Stimulated activated CD8-positive, alpha-beta memory T cell treated with anti-CD3 and anti-CD28 coated beads, Interleukin-12 subunit alpha, Interleukin-12 subunit beta, amount 100 ng/mL, for 1 hour (primary cell): ENCODE results near the gene PGAP2.
"Not testable (repeated sequence)": the region's sequence is repeated elsewhere in the genome, so short reads cannot be mapped to it uniquely, and the experiment has no call there.

ENCODE experiments used
- DNase-seq: peaks from one replicate; pipeline ENCODE4 v3.0.0-alpha.2; 2020; ENCODE audit warnings: low read depth

Gene PGAP2

DNA sequence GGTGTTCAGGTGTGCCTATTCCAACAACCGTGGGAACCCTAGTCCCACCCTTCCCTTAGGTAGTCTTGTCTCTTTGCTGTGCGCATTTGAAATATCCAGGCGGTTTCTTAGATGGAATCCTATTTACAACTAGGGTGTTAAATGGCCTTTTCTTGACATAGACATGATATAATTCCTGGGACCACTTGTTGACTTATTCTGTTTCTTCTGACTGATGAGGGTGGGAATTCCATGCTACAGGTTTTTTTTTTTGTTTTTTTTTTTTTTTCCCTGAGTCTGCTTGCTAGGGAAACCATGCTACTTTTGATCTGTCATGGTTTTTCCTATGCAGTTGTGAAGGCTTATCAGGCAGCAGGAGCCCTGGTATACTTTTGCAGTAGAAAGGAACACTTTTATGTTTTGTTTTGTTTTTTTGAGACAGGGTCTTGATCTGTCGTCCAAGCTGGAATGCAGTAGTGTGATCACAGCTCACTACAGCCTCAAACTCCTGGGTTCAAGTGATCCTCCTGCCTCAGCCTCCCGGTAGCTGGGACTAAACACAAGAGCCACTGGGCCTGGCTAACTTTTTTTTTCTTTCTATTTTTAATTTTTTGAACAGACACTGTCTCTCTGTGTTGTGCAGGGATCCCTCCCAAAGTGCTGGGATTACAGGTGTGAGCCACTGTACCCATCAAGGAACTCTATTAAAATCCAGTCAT, 48.6 kb downstream of the PGAP2 start:
- no peak for DNase-seq

GRCh38 chr11:3857628-3858027, 49.3 kb downstream of the PGAP2 start:
- no peak for DNase-seq

GRCh38 chr11:3859373-3859881, 51.1 kb downstream of the PGAP2 start:
- DNase-seq = no peak

GRCh38 chr11:3860375-3860774, 52.0 kb downstream of the PGAP2 start:
- no peak for DNase-seq

DNA sequence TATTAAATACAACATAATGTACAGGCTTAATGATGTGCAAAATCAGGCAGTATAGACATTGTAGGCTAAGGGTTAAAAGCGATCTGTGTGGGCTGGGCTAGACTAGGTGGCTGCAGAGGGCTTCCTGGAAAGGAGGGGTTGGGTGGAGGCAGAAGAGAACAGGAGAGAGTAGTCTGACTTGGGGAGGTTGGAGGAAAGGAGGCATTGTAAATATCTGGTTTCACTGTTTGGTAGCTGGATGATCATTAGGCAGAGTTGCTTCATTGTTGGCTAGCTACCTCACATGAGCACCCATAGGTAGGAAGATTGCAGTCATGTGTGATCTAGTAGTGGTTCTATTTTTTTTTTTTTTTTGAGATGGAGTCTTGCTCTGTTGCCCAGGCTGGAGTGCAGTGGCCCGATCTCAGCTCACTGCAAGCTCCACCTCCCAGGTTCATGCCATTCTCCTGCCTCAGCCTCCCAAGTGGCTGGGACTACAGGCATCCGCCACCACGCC, 52.6 kb downstream of the PGAP2 start:
- DNase-seq = not testable (repeated sequence)

DNA sequence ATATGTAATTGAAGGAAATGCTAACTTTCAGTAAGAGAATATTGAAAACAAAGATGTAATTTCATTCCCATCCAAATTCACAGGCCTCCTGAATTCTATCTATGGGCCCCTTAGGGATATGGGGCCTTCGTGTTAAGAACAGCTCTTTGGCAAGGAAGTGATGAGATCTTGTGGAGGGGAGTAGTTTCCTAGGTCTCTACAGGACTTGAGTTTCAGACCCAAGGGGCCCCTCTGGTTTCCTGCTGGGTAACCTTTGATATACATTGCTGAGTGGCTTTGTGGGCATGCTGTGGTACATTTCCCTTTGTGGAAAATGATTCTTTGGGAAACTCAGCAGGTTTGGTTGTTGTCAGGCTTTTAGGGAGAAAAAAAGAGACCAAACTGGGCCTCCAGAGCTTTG, 53.3 kb downstream of the PGAP2 start:
- DNase-seq = no peak

DNA sequence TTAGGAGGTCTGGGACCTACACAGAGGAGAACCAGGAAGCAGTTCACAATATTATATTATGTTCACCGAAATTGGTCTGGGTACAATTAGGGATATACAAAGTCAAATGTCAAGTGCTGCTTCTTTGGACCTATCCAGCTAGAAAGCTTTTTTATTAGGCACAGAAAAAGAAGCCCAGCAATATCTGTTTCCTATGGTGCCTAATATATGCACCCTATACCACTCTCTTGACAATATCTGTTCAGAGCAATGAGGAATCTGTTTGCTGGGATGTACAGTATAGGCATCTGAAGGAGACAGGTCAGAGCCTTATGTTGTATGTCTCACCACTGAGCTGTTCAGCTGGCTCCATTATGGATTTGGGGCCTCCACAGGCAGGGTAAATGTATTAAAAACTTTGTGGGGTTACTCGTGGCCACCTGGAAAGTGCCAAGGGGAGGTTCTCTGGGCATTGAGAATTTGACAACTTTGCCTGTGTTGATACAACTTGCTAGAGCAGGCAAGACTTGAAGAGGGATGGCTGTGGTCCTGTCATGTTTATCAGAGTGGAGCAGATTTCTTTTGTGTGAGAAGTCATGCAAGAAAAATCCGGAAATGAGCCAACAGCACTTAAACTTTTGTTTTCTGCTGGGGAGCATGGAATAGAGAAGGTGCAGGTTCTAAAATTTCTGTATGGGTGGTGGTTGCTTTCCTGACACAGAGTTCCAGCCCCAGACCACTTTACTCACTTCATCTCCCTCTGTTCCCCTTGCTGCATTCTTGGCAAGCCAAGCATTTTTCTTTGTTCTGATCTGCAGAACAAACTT, 57.2 kb downstream of the PGAP2 start:
- DNase-seq = no peak

- DNase-seq = no peak
Measured at GRCh38 chr11:3866206-3866605, 57.8 kb downstream of the PGAP2 start.

DNA sequence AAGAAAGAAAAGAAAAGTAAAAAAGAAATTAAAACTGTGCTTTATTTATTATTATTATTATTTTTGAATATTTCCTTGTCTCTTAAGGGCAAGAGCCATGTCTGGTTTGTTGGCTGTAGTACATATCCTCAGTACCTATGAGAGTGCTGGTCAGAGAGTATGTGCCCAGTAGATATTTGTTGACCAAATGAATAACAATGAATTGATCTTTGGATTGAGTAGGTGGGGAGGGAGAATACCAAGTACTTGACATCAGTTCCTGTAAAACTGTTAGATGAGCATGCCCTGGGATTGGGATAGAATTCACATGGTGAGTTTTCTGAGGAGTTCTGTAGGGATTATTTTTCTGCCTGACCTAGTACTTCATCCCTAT, 58.5 kb downstream of the PGAP2 start:
- no peak for DNase-seq

DNA sequence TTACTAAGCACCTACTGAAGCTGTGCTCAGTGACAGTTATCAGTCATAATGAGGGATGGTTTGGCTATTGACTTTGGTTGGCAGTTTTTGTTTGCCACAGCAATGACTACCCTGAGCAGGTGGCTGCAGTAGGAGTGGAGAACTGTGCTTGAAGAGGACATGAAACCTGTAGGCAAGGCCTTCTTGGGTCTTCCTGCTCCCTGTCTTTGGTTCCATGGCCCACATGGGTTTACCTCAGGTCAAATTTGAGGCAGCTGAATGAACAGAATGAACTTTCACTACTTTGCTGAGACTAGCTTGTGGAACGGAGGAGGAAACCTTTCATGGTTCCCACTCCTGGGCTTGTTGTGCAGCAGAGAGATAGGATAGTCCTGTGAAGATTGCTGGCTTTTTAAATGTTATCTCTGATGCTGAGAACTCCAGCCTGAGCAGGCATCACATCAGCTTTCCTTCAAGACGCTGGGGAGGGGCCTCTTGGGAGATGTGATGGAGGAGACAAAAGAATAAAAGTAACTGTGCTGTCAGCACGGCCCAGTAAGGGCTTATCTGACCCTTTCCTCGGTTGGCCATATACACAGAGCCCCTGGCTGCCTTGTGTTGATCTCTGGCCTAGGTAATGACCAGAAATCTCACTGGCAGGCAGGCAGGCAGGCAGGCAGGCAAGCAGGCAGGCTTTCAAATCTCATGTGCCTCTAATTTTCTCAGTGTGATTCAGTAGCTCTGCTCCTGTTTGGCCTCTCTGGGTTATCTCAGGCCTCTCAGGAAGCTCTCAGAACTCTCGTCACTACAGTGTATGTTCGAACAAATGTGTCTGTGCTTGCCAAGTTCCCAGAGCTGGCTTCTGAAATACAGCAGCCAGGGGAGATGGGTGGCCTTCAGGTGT, 59.1 kb downstream of the PGAP2 start:
- DNase-seq = no peak

GRCh38 chr11:3873712-3874349, 65.5 kb downstream of the PGAP2 start:
- DNase-seq = no peak
